Stimulated activated CD8-positive, alpha-beta memory T cell treated with anti-CD3 and anti-CD28 coated beads, Interleukin-15, amount 100 ng/mL, for 4 hours (primary cell): ENCODE results near the gene COL17A1.

Experiments
- DNase-seq, 2 donors: peaks; one replicate each; pipeline ENCODE4 v3.0.0-alpha.2; 2020; ENCODE audit warnings: low read depth in 2 of 2

The COL17A1 gene

GRCh38 chr10:103986360-103986759 is 99.3 kb downstream of the COL17A1 start:
- no peak for DNase-seq

- no peak for DNase-seq
Measured at GRCh38 chr10:103985726-103986125, 100.0 kb downstream of the COL17A1 start.

DNA sequence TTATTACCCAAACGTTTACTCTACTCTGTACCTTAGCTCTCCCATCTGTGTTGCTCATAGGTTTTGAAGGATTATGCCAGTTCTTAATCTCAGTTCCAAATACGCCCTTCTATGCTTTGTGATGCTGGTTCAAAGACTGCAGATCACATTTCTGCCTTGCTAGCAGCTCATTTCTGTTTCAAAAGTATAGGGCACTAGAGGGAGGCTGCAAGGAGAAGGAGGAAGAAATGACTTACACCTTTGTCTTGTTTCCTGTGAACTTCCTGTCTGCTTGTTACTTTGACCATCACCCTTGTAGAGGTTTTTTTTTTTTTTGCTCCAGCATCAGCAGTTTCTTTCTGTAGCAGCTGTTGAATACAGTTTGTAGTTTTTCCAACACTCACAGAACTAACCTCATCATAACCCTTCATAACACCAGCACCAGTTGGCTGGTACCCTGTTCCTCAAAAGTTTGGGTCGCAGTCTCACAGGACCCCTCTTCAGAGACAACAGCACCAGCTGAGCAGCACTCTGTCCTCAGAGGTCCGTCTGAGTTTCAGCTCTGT is 102.2 kb downstream of the COL17A1 start:
- no peak for DNase-seq

- no peak for DNase-seq
Measured at GRCh38 chr10:103982639-103983038, 103.0 kb downstream of the COL17A1 start.
